ENCODE data around the gene GBGT1.

The GBGT1 gene

DNA sequence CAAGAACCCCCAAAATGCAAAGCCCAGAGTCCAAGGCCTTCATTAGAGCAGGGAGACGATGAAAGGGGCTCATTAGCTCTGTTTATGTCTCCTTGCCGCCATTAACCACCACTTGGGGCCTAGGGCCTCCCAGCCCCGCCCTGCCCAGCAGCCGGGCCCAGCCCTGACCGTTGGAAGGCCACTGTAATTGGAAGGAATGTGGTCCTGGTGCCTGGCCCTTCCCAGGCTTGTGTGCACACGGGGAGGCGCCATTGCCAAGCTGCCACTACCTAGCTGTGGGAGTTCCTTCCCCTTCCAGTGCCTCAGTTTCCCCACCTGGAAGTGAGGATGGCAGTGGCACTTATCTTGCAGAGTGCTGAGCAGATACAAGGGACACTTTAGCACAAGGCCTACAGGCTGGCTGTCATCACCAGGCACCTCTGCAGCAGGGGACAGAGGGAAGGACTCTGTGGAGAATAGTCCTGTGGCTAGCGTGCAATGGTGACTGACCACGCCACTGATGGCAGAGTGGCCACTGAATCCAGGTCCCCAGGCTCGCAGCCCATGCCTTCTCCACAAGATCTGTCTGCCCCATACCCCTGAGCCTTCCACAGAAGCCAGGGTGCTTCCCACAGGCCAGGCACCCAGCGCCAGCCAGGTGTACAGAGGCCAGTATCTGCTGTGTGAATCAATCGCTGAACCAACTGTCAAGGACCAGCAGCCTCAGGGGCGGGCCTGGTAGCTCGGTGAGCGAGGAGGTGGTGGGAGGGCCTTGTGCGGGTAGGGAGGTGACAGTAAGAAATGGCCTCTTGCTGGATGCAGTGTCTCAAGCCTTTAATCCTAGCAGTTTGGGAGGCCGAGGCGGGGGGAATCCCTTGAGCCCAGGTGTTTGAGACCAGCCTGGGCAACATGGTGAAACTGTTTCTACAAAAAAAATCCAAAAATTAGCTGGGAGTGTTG lies 20.8 kb downstream of the GBGT1 start:
- no peak for DNase-seq

DNA sequence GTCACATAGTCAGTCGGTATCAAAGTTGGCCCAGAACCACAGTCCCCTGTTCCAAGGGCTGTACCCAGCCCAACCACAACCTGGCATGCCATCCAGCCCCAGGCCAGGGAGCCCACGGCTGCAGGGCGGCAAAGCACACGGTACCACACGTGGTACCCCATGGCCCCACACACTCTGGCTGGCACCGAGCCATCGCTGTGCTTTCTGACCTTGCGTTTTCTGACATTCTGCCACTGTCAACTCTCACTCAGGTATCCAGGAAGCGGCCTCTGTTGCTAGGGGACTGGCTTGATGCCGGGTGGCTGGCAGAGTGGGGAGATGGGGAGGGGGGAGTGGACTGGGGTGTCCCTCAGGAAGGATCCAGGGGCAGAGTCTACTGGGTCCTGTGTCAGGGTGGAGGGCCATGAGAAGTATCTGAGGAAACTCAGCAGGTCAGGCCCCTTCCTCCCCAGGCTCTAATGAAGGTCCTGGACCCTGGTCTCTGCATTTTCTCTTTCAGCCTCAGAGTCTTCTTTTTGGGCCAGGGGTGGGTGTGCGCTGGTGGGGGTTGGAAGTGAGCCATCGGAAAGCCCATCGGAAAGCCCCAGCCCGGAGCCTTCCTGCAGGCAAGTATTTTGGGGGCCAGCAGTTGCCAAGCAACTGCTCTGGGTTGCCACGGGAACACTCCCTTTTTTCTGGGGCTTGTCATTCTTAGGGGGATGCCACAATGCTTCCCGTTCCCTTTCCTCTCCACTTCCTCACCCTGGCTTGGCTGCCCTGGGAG lies 21.7 kb downstream of the GBGT1 start:
- DNase-seq = no peak

DNA sequence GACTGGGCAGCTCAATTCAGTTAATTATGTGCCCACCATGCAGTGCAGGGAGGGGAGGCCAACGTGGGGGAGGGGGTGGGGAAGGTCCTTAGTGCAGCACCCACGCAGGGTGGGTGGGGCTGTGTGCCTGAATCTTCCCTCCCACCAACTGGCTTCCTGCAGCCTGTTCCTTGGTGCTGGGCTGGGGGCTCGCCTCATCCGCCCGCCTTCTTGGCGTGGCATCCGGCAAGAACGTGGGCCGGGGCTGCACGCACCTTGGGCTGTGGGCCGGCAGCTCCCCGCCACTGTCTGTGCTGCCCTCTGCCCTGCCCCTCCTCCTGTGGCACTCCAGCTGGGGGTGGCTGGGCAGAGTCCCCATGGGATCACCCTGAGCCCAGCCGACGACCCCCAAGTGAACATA lies 23.1 kb downstream of the GBGT1 start:
- no peak for DNase-seq

DNA sequence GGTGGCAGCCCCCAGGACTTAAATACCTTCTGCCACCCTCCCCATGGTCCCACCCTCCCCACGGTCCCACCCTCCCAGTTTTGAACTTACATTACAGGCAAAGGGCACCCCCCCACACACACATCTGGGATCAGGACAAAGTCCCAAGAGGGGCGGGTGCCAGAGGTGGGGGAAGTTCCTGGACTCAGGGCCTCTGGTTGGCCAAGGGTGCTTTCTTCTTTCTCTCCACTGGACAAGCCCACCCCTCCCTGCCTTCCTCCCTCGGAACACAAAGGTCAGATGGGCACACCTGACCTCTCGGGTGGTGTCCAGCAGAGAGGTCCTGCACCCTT lies 23.6 kb downstream of the GBGT1 start:
- no peak for DNase-seq

DNA sequence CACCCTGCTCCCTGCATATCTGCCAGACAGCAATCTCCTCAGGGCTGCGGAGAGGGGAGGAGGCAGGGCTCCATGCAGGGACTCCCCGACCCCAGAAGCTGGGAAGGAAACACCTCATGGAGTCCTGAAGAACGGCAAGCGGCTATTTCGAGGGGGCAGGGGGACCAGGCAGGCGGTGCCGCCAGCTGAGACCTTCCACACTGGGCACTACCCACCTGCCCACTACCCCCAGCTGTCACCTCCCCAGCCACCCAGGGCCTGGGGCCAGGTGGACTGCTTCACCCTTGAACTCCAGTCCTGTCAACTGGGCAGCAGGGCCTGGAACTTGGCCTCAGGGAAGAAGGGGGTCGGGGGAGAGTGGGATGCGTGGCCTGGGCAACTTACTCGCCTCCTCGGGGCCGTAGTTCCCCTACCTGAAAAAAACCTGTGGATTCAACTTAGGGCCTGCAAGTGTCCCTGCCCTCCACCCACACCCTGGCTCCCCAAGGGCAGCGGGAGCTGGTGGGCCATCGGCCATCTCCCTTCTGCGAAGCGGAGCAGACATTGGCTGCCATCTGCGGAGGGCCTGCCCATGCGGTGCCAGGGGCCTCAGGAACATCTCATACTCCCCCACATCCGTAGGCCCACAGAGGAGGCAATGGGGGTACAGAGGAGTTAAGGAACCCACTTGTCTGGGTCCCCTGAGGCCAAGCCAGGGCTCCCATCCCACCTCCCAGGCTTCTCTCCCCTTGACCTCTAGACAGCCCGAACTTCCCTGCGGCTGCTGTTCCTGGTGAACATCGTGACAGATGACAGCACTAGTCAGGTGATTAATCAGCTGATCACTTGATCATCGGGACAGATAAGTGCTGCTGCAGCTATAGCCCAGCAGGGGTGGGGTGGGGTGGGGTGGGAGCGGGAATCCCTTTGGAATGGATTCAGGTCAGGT lies 24.2 kb downstream of the GBGT1 start:
- no peak for DNase-seq

DNA sequence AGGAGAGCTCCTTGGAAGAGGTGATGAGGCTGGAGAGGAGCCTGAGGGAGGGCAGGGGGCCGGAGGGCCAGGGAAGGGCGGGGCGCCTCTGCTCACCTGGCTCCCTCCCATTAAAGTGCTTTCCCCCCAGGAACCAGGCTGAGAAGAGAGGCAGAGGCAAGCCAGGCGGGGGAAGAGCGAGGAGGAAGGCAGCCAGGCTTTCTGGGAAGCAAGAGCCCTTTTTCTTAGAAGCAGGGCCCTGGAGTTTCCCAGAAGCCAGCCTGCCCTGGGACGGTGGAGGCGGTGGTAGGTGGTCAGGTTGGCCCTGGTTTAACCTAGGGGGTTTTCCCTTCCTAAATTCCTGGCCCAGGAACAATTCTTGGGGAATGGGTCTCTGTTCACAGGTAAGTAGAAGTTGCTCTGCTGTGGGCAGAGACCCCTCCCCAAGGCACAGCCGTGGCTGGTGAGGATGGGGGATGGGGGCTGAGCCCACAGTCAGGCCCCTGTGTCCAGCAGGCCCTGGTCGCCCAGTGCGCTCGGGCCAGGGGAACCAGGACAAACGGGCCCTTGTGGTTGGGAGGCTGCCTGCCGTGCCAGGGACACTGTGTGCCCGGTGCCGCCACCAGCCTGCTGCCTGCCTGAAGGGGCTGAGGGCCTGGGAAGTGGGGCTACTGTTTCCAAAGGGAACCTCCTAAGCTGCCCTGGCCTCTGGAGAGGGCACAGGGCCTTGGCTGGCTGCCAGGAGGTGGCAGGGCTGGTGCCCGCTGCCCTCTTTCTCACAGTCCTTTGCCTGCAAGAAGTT lies 26.1 kb downstream of the GBGT1 start:
- no peak for DNase-seq

DNA sequence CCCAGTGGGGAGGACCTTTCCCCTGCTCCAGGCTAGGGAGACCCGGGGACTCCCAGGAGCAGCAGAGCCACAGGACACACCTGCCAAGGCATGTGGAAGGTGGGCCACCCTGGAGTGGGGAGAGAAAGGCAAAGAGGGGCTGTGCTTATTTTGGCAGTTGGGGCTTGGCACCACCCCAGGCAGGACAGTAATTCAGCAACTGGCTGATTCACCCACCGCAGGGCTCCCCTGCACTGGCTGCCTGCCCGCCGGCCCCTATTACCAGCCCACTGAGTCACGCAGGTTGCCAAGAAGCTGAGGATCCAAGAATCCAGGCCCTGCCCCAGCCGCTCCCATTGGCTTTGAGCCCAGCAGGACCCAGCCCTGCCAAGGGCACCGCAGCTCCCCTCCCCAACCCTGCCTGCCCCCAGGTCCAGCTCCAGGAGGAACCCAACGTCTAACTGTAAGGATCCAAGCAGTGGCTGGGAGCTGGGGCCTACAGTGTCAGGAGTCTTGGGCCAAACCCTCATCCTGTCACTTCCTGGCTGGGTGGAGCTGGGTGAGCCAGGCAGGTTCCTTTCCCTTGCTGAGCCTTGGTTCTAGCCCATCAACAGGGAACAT lies 28.5 kb downstream of the GBGT1 start:
- peak; percentile 96 for DNase-seq

DNA sequence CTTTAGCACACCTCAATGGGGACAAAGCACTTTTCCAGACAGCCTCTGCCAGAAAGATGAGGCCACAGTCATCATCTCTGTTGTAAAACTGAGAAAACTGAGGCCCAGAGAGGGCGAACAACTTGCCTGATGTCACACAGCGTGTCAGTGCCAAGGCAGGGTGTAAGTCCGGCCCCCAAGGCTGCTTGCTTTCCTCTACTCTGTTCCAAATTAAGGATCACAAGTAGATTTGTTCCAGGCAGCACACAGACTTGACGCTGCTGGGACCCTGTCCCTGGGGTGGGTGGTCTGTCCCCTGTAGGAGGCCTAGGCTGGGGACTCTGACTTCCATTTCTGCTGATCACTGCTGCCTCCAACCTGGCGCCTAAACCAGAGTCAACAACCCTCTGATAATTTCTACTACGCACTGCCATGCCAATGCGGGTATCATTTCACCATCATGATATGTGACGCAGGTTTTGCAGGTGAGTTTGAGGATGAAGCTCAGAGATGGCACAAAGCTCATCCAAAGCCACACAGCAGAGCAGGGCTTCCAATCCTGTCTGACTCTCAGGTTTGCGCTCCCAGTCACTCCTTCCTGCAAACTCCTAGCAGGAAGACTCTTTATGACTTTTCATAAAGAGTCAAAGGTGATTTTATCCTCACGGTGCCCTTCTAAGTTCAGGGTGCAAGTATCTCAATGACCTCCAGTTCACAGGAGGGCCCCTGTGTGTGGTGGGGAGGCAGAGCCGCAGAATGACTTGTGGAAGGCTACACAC lies 29.1 kb downstream of the GBGT1 start:
- DNase-seq = no peak

DNA sequence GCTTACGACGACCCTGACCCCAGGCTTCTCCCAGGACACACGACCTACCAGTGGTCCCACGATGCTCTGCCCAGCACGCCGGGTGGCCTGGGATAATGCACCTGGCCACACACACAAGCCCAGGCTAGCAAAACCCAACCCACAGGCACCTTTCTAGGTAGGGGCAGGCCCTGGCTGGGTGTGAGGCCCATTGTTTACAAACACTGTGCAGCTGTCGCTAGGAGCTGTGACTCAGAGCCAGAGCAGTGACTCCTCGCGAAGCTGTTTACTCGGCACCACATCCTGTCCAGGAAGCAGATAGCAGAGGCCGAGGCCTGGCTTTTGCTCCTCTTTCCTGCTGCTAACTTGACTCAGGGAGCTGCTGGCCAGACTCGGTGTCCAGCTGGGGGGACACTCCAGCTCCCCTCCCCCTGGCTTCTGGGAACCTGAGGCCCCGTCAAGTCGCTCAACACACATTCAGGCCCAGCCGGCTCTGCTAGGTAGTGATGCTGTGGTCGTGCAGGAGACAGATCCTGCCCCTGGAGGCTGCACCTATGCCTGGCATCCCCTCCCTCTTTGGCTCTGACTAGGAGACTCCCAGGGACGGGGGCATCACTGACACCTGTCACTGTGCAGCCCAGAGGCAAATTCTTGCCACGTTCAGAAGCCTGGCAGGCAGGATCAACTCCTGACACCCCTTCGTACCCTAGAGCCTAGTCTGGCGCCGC lies 29.9 kb downstream of the GBGT1 start:
- DNase-seq = peak; percentile 95

DNA sequence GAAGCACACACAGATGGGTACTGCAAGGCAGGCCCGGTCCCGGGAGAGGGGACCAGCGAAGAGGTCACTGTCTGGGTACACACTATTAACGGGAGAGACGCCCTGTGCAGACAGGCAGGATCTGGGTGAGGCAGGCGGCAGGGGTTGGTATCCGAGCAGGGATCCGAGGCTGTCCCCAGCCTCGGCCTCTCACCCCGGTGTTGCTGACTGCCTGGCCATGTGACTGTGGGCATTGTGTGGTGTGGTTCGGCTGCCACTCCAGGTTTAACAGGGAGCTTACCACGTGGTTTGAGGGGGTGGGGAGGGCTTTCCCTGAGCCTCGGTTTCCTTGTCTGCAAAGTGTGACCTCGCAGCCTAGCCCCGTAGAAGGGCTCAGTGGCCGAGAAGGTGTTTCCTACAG lies 31.5 kb downstream of the GBGT1 start:
- DNase-seq = no peak

DNA sequence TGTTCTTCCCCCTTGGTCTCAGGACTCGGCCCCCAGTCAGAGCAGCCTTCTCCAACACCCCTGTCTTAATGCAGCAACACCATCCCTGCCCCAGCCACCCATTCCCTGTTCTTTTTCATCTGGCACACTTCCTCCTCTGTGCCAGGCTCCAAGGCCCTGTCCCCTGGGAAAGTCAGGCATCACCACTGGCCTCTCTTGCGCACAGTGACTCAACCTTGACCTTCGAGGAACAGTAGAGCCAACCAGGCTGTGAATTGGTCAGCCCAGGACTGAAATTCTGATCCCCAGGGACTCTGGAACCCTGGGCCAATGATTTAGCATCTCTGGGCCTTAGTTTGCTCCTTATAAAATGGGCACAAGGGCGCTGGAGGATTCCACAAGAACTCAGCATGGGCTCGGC lies 32.2 kb downstream of the GBGT1 start:
- DNase-seq = no peak

DNA sequence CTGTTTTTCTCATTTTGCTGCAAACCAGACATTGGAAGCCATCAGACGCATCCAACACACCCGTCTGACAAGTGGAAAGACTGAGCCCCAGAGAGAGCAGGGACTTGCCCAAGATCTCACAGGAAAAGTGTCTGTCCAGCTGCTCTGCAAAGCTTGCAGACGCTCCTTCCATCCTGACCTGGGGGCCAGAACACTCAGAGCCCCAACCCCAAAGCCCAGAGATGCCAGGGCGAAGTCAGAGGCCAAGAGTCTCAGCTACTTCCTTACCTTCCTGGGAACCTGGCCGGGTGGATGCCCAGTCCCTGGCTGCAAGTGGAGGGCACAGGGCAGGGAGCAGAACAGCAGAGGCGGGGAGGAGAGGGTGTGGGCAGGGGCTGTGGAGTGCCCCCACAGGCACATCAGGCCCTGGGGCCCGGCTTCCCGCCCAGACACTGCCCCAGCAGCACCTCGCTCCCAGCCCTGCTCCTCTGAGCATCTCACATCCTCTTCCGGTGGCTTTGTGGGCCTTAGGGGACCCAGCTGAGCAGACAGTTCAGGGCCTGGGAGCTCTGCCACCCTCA lies 32.9 kb downstream of the GBGT1 start:
- no peak for DNase-seq

DNA sequence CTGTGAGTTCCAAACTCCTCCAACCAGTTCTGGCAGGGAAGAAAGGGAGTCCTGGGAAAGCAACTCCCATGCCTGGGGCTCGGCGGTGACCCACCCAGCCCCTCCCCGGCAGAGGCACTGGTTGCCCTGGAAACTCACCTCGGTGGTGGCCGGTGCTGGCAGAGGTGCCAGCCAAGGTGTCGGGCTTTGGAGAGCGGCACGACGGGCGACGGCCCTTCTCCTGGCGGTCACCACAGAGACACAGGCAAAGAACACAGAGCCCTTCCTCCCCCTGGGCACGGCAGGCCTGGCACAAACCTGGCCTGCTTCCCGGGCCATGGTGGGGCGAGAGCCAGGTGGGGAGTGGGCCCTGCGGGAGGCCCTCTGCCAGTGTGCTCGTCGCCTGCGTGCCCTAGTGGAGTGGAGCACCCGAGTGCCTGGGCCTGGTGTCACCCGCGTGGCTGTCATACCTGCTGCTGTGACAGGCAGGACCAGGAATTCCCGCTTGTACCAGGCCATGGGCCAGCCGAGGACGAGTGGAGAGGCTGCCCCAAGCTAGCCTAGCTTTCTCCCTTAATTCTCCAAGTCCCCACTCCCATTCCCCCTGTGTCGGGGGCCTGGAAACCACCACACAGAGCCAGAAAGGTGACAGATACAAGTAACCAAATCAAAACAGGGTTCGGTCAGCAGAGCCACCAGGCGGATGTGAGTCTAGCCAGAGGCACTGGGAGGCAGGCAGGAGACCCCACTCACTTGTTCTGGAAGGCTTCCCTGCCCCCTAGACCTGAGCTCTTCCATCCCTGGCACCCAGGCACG lies 34.5 kb downstream of the GBGT1 start:
- DNase-seq = no peak

DNA sequence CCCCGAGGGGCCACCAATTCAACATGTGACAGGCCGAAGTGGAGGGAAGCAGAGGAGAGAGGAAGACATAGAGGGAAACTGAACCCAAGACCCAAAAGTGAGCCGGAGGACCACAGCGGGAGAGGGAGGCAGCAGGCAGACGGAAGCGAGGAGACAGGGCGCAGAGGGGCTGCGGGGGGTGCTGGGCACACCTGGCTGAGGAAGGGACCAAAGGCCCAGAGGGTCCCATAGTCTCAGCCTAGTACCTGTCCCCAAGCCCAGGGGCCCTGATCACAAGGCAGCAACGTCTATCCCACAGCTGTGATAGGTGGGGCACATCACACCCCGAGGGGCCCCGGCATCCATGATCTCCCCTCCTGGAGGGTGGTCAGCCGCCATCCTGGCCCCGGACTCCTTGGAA lies 35.6 kb downstream of the GBGT1 start:
- DNase-seq = no peak

DNA sequence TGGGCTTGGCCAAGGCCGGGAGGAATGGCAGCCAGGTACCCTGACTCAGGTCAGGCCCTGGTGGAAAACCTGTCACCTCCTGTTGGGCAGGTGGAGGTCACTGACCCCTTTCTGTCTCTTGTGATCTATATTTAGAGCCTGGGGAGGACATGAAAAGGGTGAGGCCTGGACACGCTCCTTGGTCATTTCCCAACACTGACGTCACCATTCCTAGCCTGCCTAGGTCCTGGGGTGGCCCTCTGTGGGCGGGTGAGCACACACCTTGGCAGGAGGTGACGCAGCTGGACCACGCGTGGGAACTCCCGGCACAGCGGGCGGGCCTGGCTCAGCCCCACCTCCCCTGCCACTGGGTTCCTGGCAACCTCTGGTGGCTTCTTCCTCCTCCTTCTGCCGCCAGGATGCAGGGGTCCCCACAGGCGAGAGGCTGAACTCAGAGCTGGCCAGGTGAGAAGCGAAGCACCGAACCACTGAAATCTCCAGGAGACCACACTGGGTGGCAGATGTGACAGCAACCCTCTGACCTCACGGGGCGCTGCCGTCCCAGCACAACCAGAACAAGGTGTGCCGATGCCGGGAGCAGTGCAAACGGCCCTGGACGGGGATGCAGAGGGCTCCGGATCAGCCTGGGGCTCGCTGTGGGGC lies 36.3 kb downstream of the GBGT1 start:
- DNase-seq = no peak

DNA sequence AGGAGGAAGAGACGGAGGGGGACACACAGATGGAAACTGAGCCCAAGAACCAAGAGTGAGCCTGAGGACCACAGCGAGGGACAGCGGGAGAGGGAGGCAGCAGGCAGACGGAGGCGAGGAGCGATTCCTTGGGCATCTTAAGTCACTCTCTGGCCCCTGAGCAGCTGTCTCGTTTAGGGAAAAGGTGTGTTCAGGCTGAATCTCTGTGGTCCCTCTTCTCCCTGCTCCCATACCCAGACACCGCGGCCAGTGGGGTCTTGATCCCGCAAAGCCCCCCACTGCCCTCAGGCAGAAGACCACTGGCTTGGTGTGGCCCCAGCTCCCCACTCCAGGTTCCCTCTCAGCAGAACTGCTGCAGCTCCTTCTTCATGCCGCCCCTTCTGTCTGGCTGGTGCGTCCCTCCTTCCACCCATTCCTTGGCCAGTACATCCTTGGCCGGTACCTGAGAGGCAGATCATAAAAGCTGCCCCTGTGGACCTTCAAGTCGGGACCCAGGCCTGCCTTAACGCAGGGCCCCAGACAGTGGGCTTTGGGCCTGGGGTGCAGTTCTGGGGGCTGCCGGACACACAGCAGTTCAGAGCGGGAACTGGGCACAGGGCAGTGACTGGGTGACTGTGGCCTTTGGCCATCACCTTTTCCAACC lies 36.9 kb downstream of the GBGT1 start:
- no peak for DNase-seq

DNA sequence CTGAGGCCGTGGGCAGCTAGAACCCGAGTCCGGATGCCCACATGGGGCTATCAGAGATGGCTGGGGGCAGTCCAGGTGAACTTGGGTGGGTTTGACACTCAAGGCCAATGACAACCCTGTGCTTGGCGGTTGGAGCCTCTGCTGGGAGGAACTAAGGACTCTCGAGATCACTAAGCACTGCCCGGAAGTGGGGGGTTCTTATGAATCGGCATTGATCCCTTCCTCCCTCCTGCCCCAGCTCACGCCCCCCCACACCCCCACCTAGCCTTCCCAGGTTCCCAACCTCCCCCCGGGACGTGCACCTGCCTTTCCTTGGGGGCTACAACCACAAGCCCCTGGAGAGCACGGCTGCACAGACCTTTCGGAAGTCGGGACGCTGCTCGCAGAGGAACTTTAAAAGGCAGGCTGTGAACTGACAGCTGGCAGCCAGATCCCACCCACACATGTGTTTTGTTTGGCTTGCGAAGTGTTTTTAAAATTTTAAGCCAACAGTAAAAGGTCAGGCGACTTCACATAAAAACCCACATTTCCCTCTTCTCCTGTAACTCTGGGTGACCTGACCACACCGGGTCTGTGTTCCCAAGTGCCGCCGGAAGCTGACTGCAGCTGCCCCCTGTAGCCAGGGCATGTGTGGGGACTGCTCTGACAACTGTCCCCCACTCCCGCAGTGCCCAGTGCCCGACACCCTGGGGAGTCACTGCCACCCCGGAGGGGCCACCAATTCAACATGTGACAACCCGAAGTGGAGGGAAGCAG lies 37.6 kb downstream of the GBGT1 start:
- DNase-seq = peak; percentile 44

DNA sequence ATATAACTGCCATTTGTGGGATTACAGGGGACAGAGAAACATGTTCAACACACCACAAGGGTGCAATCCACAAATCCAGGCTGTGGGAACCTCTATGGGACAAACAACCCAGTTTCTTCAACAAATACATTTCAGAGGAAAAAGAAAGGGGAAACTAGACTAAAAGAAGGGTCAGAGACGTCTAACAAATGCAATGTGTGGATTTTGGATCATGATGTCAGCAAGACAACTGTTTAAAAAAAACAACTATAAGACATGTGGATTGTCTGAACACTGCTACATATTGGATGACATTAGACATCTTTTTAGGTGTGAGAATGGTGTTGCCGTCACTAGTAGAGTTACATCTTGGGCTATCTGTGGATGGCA lies 38.8 kb downstream of the GBGT1 start:
- DNase-seq = no peak

Measured in EL (cell line).